GM12878 (cell line): Measurements from ENCODE around the gene BORCS6. TPM values are rescaled to one million over a fixed set of nuclear protein-coding genes. Genes with fewer than 3 reads are reported as not detected.

ENCODE experiments used
- ATF2 ChIP-seq: IDR thresholded peaks from 2 replicates; pipeline ENCODE4 v1.6.1; 2012; ENCODE audit warnings: low read length, inconsistent platforms
- BCL11A ChIP-seq: IDR thresholded peaks from 2 replicates; pipeline ENCODE4 v1.6.1; 2011; ENCODE audit warnings: low read depth, low read length
- BRCA1 ChIP-seq: IDR thresholded peaks from 2 replicates; pipeline ENCODE4 v1.6.1; 2011; ENCODE audit warnings: low read depth, low read length, improper control_type of control experiment
- CBX3 ChIP-seq: fragments of 200-600 bp; sonication (generic); IDR thresholded peaks from 2 replicates; pipeline ENCODE4 v1.6.1; 2016; ENCODE audit warnings: low read depth, borderline replicate concordance
- E2F8 ChIP-seq: fragments of 450-650 bp; IDR thresholded peaks from 2 replicates; pipeline ENCODE4 v1.6.1; 2018; ENCODE audit warnings: mild to moderate bottlenecking, low read depth, moderate library complexity; ENCODE audit not compliant: partially characterized antibody
- ETV6 ChIP-seq, 2 experiments: fragments of 450-650 bp in 1 of 2; IDR thresholded peaks in 1 of 2; conservative IDR thresholded peaks in 1 of 2; 2 replicates each; pipeline ENCODE4 v1.6.1; 2014; ENCODE audit warnings: antibody characterized with exemption in 1 of 2, borderline replicate concordance in 1 of 2, low read depth in 1 of 2, mild to moderate bottlenecking in 1 of 2, moderate library complexity in 1 of 2
- MEF2A ChIP-seq: IDR thresholded peaks from 2 replicates; pipeline ENCODE4 v1.6.1; 2011; ENCODE audit warnings: low read depth, mild to moderate bottlenecking, low read length, moderate library complexity; ENCODE audit not compliant: insufficient read depth
- MLLT1 ChIP-seq: fragments of 450-650 bp; IDR thresholded peaks from 2 replicates; pipeline ENCODE4 v1.6.1; 2016; ENCODE audit warnings: mild to moderate bottlenecking
- NKRF ChIP-seq: fragments of 450-650 bp; conservative IDR thresholded peaks from 2 replicates; pipeline ENCODE4 v1.6.1; 2017; ENCODE audit warnings: mild to moderate bottlenecking, moderate library complexity
- POLR2A ChIP-seq: IDR thresholded peaks from 2 replicates; pipeline ENCODE4 v1.6.1; 2011; ENCODE audit warnings: low read depth, mild to moderate bottlenecking, low read length
- RAD51 ChIP-seq: fragments of 450-650 bp; IDR thresholded peaks from 2 replicates; pipeline ENCODE4 v1.6.1; 2016; ENCODE audit warnings: moderate library complexity, mild to moderate bottlenecking, inconsistent platforms
- SIX5 ChIP-seq: IDR thresholded peaks from 2 replicates; pipeline ENCODE4 v1.6.1; 2011; ENCODE audit warnings: mild to moderate bottlenecking, low read depth, low read length, moderate library complexity; ENCODE audit not compliant: severe bottlenecking
- SP1 ChIP-seq: IDR thresholded peaks from one replicate; pipeline ENCODE4 v1.6.1; 2011; ENCODE audit warnings: low read depth, low read length
- STAT1 ChIP-seq: fragments of 450-650 bp; conservative IDR thresholded peaks from 2 replicates; pipeline ENCODE4 v1.6.1; 2014; ENCODE audit warnings: antibody characterized with exemption, mild to moderate bottlenecking
- TARDBP ChIP-seq: IDR thresholded peaks from 2 replicates; pipeline ENCODE4 v1.6.1; 2016; ENCODE audit warnings: borderline replicate concordance
- YY1 ChIP-seq: IDR thresholded peaks from 2 replicates; pipeline ENCODE4 v1.6.1; 2011; ENCODE audit warnings: low read depth, mild to moderate bottlenecking, low read length
- ZBED1 ChIP-seq: IDR thresholded peaks from 2 replicates; pipeline ENCODE4 v1.6.1; 2016; ENCODE audit warnings: borderline replicate concordance
- ZBTB4 ChIP-seq: fragments of 450-650 bp; formaldehyde crosslinking; IDR thresholded peaks from 2 replicates; pipeline ENCODE4 v1.4.0; 2022; ENCODE audit warnings: mild to moderate bottlenecking, moderate library complexity
- ZNF207 ChIP-seq: fragments of 450-650 bp; IDR thresholded peaks from 2 replicates; pipeline ENCODE4 v1.6.1; 2014; ENCODE audit warnings: antibody characterized with exemption, mild to moderate bottlenecking, borderline replicate concordance
- ZNF24 ChIP-seq: fragments of 450-650 bp; IDR thresholded peaks from 2 replicates; pipeline ENCODE4 v1.6.1; 2017; ENCODE audit warnings: antibody characterized with exemption, mild to moderate bottlenecking
- polyA plus RNA-seq, 11 experiments: library from polyadenylated mRNA; depleted of rRNA in 4 of 11; unstranded in 6 of 11; stranded (reverse) in 5 of 11; fragments of >200 nt; fragmentation: Nextera tagmentation in 4 of 11; fragmentation: Illumina TruSeq in 1 of 11; extraction: Ambion mirVana in 4 of 11; extraction: Trizol in 1 of 11; gene quantifications; 1 replicate in 1 of 11; 2 replicates in 10 of 11; pipeline versions ENCODE4 v1.2.1 to v1.2.3, GENCODE V29; 2011 to 2016; ENCODE audit warnings: inconsistent platforms in 2 of 11, missing spikeins in 2 of 11, low read depth in 1 of 11
- total RNA-seq, 4 experiments: library from RNA; depleted of rRNA in 3 of 4; stranded (reverse); fragments of >200 nt in 3 of 4; fragmentation: Illumina TruSeq in 1 of 4; extraction: Trizol in 1 of 4; gene quantifications; 2 replicates each; pipeline versions ENCODE4 v1.2.1 to v1.2.3, GENCODE V29; 2013 to 2021

Gene BORCS6
- total and polyA plus RNA-seq, 10 of the 15 experiments (the other 5 are each of a cell fraction or from before 2014, with no cell fraction given), result 0.37 to 14.1 (median 6.7) TPM

GRCh38 chr17:8189711-8190477, at the start of gene BORCS6 (continued):
- TF ChIP-seq RAD51, result peak; percentile 90
- no peak for TF ChIP-seq E2F8
- no peak for TF ChIP-seq MLLT1
- TF ChIP-seq SP1, result peak; percentile 93
- TF ChIP-seq STAT1, result peak; percentile 82; the same call in 1 of the 2 replicates
- TF ChIP-seq BRCA1, result no peak
- no peak for TF ChIP-seq ETV6 (conservative IDR thresholded peaks at IDR 0.05 in 1 of 2, IDR thresholded peaks at IDR 0.05 in 1 of 2; ENCODE audit: borderline replicate concordance in 1 of 2, low read depth in 1 of 2)
- TF ChIP-seq ATF2, result no peak
- TF ChIP-seq TARDBP, result no peak
- no peak for TF ChIP-seq ZBTB4
- TF ChIP-seq ZNF24, result no peak
- peak; percentile 68; the same call in 1 of the 2 replicates for TF ChIP-seq NKRF
- no peak for TF ChIP-seq SIX5
- TF ChIP-seq MEF2A, result no peak
- TF ChIP-seq POLR2A, result peak; percentile 90
- no peak for TF ChIP-seq CBX3
- TF ChIP-seq ZNF207, result peak; percentile 55; the same call in 1 of the 2 replicates
- TF ChIP-seq BCL11A, result no peak
- no peak for TF ChIP-seq ZBED1
- peak; percentile 74 for TF ChIP-seq YY1
